K562 (cell line): ENCODE data around the gene ZSCAN2. TPM values are rescaled to one million over a fixed set of nuclear protein-coding genes. Genes with fewer than 3 reads are reported as not detected.
A peak's percentile ranks its signal among the peaks of the same experiment; 100 is the strongest.

Experiments
- ARID1B ChIP-seq: fragments of 450-650 bp; IDR thresholded peaks from 2 replicates; pipeline ENCODE4 v1.6.1; 2016; ENCODE audit warnings: antibody characterized with exemption, mild to moderate bottlenecking, inconsistent platforms
- CBFA2T3 ChIP-seq: fragments of 450-650 bp; IDR thresholded peaks from 2 replicates; pipeline ENCODE4 v1.6.1; 2017
- CTBP1 ChIP-seq: fragments of 450-650 bp; IDR thresholded peaks from 2 replicates; pipeline ENCODE4 v1.6.1; 2016; ENCODE audit warnings: borderline replicate concordance
- DPF2 ChIP-seq: fragments of 450-650 bp; IDR thresholded peaks from 2 replicates; pipeline ENCODE4 v1.6.1; 2016
- GATA2 ChIP-seq: sonication (generic); formaldehyde crosslinking; IDR thresholded peaks from 2 replicates; pipeline ENCODE4 v1.4.0; 2020; ENCODE audit warnings: mild to moderate bottlenecking, missing genetic modification reagents
- HLTF ChIP-seq: fragments of 450-650 bp; IDR thresholded peaks from 2 replicates; pipeline ENCODE4 v1.6.1; 2016
- RCOR1 ChIP-seq, 2 experiments: IDR thresholded peaks; 2 replicates each; pipeline ENCODE4 v1.6.1; 2012; ENCODE audit warnings: low read depth in 2 of 2, low read length in 2 of 2, borderline replicate concordance in 1 of 2, improper control_type of control experiment in 1 of 2
- SMARCE1 ChIP-seq: fragments of 450-650 bp; IDR thresholded peaks from 2 replicates; pipeline ENCODE4 v1.7.1; 2016; ENCODE audit warnings: mild to moderate bottlenecking
- STAT5A ChIP-seq: IDR thresholded peaks from 2 replicates; pipeline ENCODE4 v1.6.1; 2012; ENCODE audit warnings: low read length, inconsistent platforms, borderline replicate concordance
- TAL1 ChIP-seq: fragments of 450-650 bp; IDR thresholded peaks from 2 replicates; pipeline ENCODE4 v1.6.1; 2016; ENCODE audit warnings: mild to moderate bottlenecking
- TCF3 ChIP-seq: sonication (generic); formaldehyde crosslinking; IDR thresholded peaks from 2 replicates; pipeline ENCODE4 v1.4.0; 2020; ENCODE audit warnings: mild to moderate bottlenecking, missing genetic modification reagents
- TEAD4 ChIP-seq, 2 experiments: sonication (generic) in 1 of 2; formaldehyde crosslinking in 1 of 2; IDR thresholded peaks; 2 replicates each; pipeline versions ENCODE4 v1.6.1 to v1.8.0; 2012 to 2022; ENCODE audit warnings: borderline replicate concordance in 1 of 2, inconsistent platforms in 1 of 2, low read length in 1 of 2, mild to moderate bottlenecking in 1 of 2, missing genetic modification reagents in 1 of 2
- ZC3H8 ChIP-seq: fragments of 450-650 bp; IDR thresholded peaks from 2 replicates; pipeline ENCODE4 v1.6.1; 2017
- ZNF174 ChIP-seq: fragments of 250-450 bp; sonication (Bioruptor Pico); IDR thresholded peaks from 2 replicates; pipeline ENCODE4 v1.4.0; 2020; ENCODE audit warnings: mild to moderate bottlenecking
- ZSCAN29 ChIP-seq: fragments of 450-650 bp; IDR thresholded peaks from 2 replicates; pipeline ENCODE4 v1.6.1; 2017
- polyA plus RNA-seq, 8 experiments: library from polyadenylated mRNA; depleted of rRNA in 4 of 8; stranded (reverse) in 5 of 8; unstranded in 3 of 8; fragments of >200 nt; fragmentation: Nextera tagmentation in 2 of 8; fragmentation: Illumina TruSeq in 1 of 8; extraction: Ambion mirVana in 2 of 8; extraction: Trizol in 1 of 8; gene quantifications; 2 replicates each; pipeline versions ENCODE4 v1.2.1 to v1.2.3, GENCODE V29; 2011 to 2014; ENCODE audit warnings: inconsistent platforms in 1 of 8, missing spikeins in 1 of 8
- total RNA-seq, 7 experiments: library from RNA; depleted of rRNA in 6 of 7; stranded (reverse); fragments of >200 nt in 6 of 7; fragmentation: Illumina TruSeq in 2 of 7; extraction: Trizol in 2 of 7; gene quantifications; 2 replicates each; pipeline versions ENCODE4 v1.2.1 to v1.2.3, GENCODE V29; 2011 to 2021; ENCODE audit warnings: low replicate concordance in 1 of 7
- TF ChIP-seq, protein P1 (sequence below): sonication (generic); IDR thresholded peaks from 2 replicates; pipeline ENCODE4 v1.6.1; 2016
- TF ChIP-seq, protein P2 (sequence below), 2 experiments: fragments of 450-650 bp in 1 of 2; sonication (generic) in 1 of 2; formaldehyde crosslinking in 1 of 2; IDR thresholded peaks in 1 of 2; conservative IDR thresholded peaks in 1 of 2; 2 replicates each; pipeline versions ENCODE4 v1.6.1 to v1.8.1; 2016 to 2023; ENCODE audit warnings: mild to moderate bottlenecking in 2 of 2, moderate library complexity in 2 of 2, inconsistent platforms in 1 of 2, missing genetic modification reagents in 1 of 2
- TF ChIP-seq, protein P3 (sequence below): fragments of 450-650 bp; formaldehyde crosslinking; IDR thresholded peaks from 2 replicates; pipeline ENCODE4 v1.4.0; 2020; ENCODE audit warnings: mild to moderate bottlenecking, moderate library complexity
- TF ChIP-seq, protein P4 (sequence below): IDR thresholded peaks from 2 replicates; pipeline ENCODE4 v1.6.1; 2012; ENCODE audit warnings: low read depth, low read length, improper control_type of control experiment, borderline replicate concordance

The ZSCAN2 gene
- total and polyA plus RNA-seq, 9 of the 15 experiments (the other 6 are each of a cell fraction or from before 2014, with no cell fraction given): 1.7 to 14.2 (median 6.6) TPM

DNA sequence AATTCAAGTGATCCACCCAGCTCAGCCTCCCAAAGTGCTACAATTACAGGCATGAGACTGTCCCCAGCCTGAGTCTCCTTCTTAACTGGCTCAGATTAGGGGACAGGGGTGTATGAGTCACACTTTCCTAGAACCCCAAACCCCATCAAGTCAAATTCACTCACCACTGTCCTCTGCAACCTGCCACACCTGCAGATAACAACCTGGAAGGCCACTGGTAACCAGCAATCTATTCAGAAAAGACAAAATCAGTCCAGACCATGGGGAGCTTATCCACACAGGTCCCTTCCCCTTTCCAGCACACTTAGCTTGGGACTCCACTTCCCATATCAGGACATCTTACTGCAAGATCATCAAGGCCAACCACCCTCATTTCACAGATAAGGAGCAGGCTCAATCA lies 46.9 kb downstream of the ZSCAN2 start (continued):
- TF ChIP-seq, protein P1, sequence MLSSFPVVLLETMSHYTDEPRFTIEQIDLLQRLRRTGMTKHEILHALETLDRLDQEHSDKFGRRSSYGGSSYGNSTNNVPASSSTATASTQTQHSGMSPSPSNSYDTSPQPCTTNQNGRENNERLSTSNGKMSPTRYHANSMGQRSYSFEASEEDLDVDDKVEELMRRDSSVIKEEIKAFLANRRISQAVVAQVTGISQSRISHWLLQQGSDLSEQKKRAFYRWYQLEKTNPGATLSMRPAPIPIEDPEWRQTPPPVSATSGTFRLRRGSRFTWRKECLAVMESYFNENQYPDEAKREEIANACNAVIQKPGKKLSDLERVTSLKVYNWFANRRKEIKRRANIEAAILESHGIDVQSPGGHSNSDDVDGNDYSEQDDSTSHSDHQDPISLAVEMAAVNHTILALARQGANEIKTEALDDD: peak; percentile 54; the same call in 1 of the 2 replicates
- TF ChIP-seq ARID1B: peak; percentile 81
- no peak for TF ChIP-seq ZC3H8
- TF ChIP-seq CTBP1: peak; percentile 45; the same call in 1 of the 2 replicates
- TF ChIP-seq TCF3 (CRISPR knock-in tag): peak; percentile 80
- TF ChIP-seq HLTF: no peak
- TF ChIP-seq STAT5A: peak; percentile 27; the same call in 1 of the 2 replicates
- no peak for TF ChIP-seq ZSCAN29
- peak; percentile 82 for TF ChIP-seq CBFA2T3
- peak; percentile 66 for TF ChIP-seq DPF2
- TF ChIP-seq, protein P2, sequence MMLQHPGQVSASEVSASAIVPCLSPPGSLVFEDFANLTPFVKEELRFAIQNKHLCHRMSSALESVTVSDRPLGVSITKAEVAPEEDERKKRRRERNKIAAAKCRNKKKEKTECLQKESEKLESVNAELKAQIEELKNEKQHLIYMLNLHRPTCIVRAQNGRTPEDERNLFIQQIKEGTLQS (IDR thresholded peaks at IDR 0.05): peak; percentile 50; the same call in 1 of the 2 replicates
- TF ChIP-seq, protein P2 (CRISPR knock-in tag; conservative IDR thresholded peaks at IDR 0.05): no peak
- peak; percentile 57; the same call in 1 of the 2 replicates for TF ChIP-seq SMARCE1
- TF ChIP-seq TAL1: peak; percentile 52; the same call in 1 of the 2 replicates
- TF ChIP-seq, protein P3, sequence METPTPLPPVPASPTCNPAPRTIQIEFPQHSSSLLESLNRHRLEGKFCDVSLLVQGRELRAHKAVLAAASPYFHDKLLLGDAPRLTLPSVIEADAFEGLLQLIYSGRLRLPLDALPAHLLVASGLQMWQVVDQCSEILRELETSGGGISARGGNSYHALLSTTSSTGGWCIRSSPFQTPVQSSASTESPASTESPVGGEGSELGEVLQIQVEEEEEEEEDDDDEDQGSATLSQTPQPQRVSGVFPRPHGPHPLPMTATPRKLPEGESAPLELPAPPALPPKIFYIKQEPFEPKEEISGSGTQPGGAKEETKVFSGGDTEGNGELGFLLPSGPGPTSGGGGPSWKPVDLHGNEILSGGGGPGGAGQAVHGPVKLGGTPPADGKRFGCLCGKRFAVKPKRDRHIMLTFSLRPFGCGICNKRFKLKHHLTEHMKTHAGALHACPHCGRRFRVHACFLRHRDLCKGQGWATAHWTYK (CRISPR knock-in tag): no peak
- TF ChIP-seq GATA2 (CRISPR knock-in tag): 0 out of 2 replicates have a peak, but pooled peaks have one; percentile 20
- TF ChIP-seq TEAD4 (IDR thresholded peaks at IDR 0.05; ENCODE audit: low read length): peak; percentile 42; the same call in 1 of the 2 replicates
- no peak for TF ChIP-seq TEAD4 (CRISPR knock-in tag; IDR thresholded peaks at IDR 0.05; ENCODE audit: borderline replicate concordance)
- TF ChIP-seq RCOR1 (IDR thresholded peaks at IDR 0.05; ENCODE audit: borderline replicate concordance in 1 of 2, low read depth in 2 of 2, low read length in 2 of 2): 0 out of 4 replicates have a peak, but pooled peaks of 1 of the 2 experiments have one; percentile 29
- TF ChIP-seq, protein P4, sequence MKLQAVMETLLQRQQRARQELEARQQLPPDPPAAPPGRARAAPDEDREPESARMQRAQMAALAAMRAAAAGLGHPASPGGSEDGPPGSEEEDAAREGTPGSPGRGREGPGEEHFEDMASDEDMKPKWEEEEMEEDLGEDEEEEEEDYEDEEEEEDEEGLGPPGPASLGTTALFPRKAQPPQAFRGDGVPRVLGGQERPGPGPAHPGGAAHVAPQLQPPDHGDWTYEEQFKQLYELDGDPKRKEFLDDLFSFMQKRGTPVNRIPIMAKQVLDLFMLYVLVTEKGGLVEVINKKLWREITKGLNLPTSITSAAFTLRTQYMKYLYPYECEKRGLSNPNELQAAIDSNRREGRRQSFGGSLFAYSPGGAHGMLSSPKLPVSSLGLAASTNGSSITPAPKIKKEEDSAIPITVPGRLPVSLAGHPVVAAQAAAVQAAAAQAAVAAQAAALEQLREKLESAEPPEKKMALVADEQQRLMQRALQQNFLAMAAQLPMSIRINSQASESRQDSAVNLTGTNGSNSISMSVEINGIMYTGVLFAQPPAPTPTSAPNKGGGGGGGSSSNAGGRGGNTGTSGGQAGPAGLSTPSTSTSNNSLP: no peak
- no peak for TF ChIP-seq ZNF174 (CRISPR knock-in tag)
